Pulmonary artery endothelial cell (primary cell): ENCODE data around the gene SPON2. TPM values are rescaled to one million over a fixed set of nuclear protein-coding genes. Genes with fewer than 3 reads are reported as not detected.

ENCODE experiments used
- DNase-seq: peaks from one replicate; pipeline ENCODE4 v3.0.0-alpha.2; 2011; ENCODE audit warnings: low read depth, low spot score
- total RNA-seq: library from RNA; depleted of rRNA; stranded (reverse); fragments of >200 nt; gene quantifications from 2 replicates; pipeline ENCODE4 v1.2.3, GENCODE V29; 2014

The SPON2 gene
- total RNA-seq, 1 donor from 2014 or later = 0.07 TPM

DNA sequence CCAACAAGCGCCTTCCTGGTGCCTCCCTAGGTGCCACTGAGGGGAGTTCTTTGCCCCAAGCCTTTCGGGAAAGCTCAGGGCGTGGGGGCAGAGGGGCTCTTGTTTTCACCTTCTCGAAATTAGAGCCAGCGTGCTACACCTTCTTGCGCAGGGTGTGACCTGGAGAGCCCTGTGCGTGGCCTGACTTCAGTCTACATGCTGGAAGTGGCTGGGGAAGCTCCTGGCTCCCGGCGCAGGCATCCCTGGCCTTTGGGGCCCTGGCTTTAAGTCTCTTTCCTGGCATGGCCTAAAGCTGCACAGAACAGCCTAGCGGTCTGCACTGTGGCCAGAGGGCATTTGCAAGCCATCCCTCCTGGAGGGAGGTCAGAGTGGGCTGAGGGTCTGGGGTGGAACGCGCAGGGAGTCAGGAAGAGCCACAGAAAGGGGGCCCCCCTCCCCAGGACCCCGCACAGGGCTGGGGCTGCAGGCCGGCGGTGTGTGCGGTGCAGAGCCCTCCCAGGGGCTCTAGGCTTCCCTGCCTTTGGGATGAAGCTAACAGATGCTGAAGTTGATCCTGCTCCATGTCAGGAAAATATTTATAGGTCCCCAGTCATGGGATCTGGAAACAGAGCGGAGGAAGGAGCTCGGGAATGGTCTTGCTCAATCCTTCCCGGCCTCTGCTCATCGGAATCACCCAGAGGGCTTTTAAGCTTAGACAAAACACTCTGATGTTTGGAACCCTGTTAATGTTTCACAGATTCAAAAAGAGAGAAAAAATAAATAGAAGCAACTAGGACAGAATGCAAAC is 781 bp upstream of the SPON2 start:
- DNase-seq = no peak

DNA sequence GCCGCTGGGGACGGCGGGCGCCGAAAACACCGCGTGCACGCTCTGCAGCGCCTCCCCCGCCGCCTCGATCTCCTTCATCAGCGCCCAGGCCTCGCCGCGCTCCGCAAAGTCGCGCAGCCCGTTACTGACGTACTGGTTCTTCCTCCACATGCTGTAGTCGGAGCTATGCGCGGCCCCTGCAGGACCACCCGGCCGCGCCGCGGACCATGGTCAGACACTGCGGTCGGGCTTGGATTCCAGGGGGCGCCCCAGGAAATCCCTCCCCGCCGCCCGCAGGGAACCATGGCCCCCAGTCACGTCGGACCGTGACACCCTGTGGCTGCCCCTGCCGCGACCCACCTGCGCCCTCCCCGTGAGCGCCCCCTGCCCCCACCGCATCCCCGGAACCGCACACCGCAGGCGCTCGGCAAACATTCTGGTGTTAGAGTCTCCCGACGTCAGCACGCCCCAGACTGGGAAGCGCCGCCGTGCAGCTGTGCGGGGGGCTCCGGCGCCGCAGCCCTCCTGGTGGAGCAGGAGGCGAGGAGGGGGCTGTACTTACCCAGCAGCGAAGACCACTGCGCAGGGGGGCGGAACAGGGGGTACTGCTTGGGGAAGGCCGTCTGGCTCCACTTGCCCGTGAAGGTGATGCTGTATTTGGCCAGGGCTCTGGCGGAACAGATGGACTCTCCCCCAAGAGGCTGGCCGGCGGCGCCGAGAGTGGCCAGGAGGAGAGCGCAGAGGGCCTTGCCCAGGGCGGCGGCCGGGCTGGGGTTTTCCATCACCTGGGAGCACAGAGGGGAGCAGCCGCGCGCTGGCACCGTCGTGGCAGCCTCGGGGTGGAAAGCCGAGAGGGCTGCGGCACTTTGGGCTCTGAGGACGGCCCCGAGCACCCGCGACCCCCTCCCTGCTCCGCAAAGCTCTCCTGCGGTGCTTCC is 814 bp downstream of the SPON2 start:
- no peak for DNase-seq

DNA sequence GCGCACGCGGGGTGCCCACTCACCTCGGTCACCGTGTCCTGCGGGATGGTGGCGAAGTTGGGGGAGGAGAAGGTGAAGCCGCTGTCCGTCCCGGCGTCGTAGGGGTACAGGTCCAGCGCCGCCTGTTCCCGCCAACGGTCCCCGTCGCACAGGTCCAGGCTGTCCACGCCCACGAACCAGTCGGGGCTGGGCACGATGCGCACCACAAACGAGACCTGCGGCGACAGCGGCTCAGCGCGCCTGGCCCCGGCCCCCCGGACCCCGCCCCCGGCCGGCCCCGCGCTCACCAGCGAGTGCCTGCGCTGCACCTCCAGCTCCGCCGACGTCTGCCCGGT is 1.4 kb downstream of the SPON2 start:
- DNase-seq = no peak

DNA sequence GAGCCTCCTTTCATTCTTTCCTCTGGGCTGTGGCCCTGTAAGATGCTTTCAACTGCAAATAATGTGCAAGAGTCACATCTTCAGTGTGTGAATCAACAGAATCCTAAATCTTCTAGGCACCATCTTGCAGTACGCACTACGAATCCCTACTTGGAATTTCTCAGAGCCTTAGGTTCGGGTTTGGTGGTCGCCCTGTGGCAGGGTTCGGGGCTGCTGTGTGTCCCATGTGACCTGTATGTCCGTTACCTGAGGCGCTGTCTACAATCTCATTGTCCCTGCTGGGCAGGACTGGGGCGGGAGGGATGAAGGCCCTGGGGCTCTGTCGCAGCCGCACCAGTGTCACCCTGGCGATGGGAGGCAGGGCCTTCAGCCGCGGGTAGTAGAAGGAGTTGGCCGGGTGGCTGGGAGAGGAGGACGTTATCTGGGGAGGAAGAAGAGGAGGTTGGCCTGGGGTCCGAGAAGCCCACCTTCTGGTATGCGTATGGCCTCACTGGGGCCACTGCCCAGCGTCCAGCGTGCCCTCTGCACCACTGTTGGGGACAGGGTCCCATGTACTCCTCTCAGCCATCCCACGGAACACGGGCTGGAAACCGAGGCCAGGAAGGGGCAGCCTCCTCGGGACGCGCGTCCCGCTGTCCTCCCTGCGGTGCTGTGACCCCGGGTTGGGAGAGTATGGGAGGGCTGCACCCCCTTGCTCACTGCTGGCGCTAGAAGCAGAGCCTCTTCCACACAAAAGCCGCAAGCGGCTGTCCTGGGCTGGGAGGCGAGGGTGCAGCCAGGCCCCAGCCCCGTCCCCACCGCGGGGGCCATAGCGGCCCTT is 2.0 kb downstream of the SPON2 start:
- no peak for DNase-seq

DNA sequence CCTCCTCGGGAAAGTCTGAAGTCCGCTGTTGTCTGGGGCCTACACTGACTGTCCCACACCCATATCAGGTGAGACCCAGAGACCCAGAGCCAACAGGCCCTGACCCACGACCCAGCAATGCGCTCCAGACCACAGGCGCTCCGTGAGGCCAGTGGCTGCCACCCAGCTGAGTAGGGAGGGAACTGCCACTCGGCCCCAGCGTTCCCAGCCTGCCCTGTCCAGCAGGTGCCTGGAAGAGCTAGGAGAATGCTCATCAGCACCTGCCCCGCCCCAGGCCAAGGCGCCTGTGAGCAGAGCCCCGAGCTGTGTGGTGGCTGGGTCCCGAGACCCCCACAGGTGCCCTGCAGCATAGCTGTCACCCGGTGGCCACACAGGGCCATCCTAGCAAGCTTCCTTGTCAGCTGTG is 2.7 kb downstream of the SPON2 start:
- no peak for DNase-seq

DNA sequence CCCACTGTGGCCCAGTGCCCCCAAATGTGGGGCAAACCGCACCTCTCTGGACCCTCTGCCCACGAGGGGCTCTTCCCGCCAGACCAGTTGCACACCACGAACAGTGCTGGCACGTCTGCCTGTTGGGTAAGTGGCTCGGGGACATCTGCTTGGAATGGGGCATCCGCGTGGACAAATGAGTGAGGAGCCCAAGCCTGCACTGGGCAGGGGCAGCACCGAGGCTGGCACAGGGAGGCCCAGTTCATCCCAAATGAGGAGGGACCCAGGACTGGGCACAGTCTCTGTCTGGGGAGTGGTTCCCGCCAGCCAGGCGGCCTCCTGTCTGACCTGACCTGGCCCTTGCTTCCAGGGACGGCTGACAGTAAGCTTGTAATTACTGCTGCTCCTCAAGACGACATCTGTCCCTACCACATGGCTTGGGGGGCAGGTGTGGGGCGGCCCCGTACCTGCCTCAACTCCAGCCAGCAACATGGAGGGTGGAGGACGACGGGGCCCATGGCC is 3.2 kb downstream of the SPON2 start:
- DNase-seq = no peak

DNA sequence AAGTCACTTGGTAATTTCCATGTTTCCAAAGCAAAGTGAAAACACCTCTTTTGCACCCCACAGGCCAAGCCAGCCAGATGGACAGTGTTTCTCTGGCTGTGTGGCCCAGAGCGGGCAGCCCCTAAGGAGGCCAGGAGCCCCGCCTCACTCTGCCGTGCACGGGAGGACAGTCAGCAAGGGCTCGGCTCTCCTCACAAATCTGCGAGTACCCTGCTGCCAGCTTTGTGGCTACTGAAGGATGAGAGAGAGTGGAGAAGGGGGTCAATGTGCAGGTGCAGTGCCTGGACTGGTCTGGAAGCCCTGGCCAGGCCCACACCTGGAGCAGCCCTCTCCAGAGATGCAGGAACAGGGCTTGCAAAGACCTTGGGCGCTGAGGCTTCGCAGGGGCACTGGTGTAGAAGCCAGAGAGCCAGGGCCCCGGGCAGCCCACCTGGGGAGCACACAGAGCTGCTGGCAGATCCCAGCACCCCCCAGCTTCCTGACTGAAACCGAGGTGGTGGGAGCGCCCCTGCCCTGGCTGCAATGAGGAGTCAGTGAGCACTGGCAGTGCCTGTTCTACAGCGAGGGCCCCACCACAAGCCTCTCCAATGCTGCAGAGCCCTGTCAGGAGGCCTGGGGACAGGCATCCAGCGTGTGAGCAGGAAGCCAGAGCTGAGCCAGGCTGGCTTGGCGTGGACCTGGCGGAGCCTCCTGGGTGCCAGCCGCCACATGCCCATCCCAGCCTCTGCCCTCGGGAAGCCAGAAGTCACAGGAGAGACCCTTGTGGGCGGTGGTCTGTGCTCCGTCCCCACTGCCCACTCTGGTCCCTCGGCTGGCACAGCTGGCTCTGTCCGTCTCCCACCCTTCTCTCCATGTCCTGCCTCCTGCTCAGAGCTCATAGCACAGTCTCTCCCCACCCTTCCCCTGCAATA is 3.9 kb downstream of the SPON2 start:
- no peak for DNase-seq

DNA sequence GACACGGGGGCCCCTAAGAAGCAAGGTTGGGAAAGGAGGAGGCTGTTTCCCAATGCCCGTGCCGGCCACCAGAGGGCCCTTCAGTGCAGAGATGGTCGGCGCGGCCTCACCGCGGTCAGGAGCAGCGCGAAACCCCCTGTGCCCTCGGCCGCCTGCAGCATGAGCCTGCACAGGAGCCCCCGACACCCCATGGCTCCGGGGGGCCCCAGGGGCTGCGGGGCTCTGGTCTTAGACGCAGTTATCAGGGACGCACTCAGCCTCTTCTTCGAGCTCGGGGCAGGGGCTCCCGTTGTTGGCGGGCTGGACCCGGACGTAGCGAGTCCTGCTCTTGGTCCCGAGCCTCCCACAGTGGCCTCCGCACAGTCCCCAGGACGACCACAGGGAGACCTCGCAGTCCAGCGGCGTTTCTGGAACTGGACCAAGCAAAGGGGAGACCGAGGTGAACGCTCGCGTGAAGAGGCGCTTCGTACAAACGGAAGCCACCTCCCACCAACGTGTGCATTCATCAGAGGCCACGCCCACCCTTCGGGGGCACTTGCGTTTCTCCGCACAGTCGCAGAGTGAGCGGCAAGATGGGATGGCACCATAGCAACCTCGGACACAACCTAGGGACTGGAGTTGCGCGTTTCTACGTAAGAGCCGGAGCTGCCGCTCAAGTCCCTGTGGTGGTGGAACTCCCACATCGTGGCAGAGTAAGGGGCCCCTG is 5.0 kb downstream of the SPON2 start:
- peak; percentile 15 for DNase-seq

DNA sequence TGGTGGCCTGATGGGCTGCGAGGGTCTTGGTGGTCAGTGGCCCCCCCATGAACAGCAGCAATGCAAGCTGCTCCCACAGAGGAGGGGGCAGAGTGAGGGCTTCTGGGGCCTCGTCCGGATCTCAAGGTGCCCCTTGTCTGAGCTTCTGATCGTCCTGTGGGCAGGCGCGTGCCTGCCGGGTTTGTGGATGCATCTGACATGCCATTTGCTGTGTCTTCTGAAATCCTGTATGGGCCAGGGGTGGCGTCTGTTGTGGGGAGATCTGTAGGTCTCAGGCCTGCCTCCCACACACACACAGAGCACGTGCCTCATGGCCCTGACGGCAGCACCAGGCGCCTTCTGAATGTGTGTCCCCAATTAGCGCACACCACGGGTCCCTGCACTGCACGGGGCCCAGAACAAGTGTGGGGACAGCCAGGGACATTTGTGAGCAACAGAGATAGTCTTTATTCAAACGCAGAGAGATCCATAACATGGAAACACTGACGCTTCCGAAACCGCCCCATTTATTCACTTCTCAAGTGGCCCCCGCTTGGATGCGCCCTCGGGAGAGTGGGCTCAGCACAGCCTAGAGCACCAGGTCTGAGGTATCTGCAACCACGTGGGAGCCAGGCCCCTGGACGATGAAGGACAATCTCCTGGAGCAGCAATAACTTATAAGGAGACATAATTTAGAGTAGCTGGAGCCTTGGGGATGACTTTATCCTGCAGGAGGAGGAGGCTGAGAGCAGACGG is 5.7 kb downstream of the SPON2 start:
- no peak for DNase-seq

DNA sequence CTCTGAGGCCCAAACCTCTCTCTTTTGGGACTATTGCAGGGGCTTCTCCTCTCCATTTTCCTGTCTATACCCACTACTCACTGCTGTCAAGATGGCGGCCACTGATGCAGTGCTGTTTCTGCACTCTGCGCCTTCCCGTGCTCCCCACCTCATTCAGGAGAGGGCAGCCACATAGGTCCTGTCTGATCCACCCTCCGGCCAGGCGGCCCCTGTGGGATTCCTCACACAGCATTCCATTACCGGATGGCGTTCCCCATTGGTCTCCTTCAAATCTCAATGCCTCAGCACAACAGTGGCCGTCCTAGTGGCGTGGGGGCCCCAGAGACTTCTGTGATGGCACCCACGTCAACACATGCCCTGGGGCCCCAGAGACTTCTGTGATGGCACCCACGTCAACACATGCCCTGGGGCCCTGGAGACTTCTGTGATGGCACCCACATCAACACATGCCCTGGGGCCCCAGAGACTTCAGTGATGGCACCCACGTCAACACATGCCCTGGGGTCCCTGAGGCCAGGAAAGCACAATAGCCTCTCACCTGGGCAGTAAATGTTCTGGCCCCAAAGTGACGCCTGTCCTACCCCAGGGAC is 7.3 kb downstream of the SPON2 start:
- no peak for DNase-seq

DNA sequence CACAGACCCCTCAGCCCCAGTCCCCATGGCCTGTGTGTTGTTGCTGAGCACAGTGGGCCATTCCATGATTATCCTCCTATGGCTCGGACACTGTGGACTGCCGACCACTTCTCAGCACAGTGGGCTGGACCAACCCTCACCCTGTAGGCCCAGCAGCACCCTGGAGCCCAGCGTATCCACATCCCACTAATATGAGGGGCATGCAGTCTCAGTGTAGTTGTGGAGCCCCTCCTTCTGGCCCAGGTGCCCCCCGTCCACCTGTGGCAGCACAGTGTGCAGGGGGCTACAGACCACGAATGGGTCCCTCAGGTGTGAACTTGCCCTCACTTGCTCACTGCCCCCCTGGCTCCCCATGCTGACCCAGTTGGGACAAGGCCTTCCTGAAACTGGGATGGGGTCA is 7.9 kb downstream of the SPON2 start:
- DNase-seq = no peak

DNA sequence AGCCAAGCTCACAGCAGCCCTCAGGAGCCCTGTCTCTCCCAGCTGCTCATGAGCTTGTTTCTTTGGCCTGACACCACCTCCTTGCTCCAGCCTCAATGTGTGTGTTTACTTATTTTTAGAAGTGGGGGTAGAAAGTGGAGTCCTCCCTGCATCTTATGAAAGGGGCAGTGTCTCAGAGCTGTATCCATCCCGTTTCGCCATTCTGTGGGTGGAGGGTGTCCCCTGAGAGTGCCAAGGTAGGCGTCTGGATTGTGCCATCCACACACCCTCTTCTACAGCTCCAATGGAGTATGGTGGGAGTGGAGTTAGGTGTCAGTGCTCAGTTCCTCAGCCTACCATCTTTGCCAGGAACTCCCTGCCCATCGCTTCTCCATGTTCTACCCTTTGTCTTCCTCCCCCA is 8.3 kb downstream of the SPON2 start:
- DNase-seq = no peak

DNA sequence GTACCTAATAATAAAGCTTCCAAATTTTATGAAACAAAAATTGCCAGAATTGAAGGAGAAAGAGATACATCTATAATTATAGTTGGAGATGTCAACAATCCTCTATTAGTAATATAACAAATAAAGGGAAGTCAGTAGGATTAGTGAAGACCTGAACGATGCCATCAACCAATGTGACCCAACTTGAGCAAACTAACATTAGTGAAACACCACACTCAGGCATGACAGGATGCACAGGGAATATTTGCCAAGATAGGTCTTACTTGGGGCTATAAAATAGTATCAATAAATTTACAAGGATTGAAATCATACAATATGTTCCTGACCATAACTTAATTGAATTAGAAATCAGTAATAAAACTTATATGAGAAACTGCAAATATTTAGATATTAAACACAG is 12.0 kb downstream of the SPON2 start:
- no peak for DNase-seq

DNA sequence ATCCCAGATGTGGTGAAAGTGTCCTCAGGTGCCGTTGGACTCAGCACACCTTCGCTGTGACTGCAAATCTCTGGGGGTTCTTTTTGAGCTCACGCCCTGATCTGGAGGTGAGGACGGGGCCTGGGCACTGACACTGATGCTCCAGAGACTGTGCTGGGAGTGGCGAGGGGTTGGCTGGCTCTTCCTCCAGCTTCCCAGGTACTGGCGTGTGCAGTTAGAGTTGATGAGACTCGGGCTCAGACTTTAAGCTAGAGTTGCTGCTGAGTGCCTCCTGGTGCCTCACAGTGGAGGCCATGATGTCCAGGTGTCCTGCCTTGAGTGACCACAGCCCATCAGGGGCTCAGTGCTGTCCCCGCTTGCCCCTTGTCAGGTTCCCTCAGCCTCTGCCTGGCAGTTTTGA is 16.3 kb downstream of the SPON2 start:
- no peak for DNase-seq

DNA sequence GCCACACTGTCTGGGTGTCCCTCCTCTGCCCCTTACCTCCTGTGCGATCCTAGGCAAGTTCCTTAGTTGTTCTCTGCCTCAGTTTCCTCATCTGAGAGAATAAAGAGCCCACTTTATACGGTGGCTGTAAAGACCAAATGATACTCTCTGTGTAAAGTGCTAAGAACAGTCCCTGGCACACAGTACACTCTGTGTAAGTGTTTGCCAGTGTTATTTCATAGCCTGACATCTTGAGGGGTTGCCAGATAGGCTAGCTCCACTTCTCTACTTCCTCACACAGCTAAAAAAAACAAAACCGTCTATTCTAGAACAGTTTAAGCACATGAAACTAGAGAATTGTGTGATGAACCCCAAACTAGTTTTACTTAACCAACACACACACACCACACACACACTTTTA is 17.1 kb downstream of the SPON2 start:
- no peak for DNase-seq

DNA sequence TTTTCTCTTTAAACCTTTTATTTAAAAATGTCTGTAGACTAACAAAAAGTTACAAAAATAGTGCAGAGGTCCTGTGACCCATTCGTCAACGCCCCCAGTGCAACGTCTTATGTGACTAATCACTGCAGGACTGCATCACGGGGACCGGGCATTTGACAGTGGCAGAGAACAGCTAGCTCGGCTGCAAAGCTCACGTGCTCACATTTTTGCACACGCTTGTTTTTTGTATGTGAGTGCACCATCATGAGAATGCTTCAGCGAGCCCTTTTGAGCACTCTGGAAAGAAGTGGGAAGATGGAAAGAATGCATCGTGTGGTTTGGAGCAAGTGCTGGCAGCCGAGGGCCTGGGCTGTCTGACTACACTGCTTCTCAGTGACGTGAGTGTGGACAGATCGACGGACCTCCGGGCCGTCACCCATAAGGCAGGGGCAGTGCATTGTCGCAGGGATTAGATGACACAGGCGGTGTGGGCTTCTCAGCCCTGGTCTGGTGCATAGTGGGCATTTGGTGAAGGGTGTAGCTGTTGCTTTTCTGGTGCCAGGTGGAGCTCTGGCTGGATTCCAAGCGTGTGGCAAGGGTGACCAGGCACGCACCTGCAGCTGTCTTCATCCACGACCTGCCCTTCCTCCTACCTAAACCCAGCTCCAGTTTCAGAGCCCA is 17.7 kb downstream of the SPON2 start:
- no peak for DNase-seq

DNA sequence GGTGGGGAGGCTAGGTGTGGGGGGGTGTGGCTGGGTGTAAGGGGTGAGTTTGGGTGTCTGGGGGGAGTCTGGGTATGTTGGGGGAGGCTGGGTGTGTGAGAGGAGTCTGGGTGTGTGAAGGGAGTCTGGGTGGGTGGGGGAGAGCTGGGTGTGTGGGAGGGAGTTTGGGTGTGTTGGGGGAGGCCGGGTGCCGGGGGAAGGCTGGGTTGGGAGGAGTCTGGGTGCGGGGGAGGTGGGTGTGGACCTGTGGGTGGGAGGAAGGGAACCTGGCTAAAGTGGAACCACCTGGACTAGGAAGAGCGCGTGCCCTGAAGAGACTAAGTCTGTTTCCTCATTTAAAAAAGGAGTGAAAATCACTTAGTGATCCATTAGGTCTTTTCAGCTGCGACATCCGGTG is 18.3 kb downstream of the SPON2 start:
- no peak for DNase-seq

DNA sequence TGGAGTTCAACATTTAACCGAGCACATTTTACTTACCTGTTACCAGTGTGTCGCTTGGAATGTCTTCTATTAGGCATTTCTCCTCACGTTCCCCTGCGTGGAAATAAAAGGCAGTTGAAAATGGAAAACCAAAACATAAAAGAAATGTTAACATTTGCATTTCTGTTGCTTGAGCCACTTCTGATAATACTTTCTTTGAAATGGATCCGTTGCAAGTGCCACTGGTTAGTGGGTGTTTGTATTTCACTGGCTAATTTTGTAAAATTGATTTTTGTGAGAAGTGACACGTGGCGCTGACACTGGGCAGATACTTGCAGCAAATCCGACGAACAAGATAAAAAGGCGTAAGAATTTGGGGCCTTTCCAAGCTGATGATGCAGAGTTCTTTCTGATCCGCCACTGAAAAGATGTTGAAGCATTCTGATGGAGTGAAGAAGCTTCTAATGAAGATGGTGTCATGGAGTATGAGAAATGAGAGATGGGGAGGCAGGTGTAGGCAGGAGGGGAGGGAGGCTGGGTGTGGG is 18.8 kb downstream of the SPON2 start:
- no peak for DNase-seq
